ENCODE data around the gene CCDC192.

The CCDC192 gene

DNA sequence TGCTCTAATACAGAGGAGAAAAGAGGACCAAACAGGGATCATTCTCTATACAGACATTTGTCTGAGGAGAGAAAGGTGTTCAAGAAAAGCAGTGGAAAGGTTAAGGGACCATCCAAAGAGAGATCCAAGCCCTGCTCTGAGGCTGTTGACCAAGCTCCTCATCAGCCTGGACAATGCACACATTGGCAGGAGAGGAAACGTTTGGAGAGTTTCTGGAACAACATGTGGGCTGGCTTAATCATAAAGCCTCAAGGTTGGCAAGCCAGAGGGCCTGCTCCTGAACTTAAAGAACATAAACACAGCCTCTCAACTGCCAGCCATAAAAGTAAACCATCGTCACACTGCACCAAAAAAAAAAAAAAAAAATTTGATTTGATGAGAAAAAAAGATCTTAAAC lies 196.0 kb downstream of the CCDC192 start:
- Histone ChIP-seq H3K9ac (ENCODE audit: insufficient read length, low read depth) (no peak overlapping the region), H3K4me1 (ENCODE audit: insufficient read depth, insufficient read length) (no peaks in the 10 kb centered on the region), H3K36me3 (ENCODE audit: insufficient read depth, insufficient read length, low read length) (no peaks in the 10 kb centered on the region), H3K4me3 (ENCODE audit: insufficient read length, low read depth) (no peak overlapping the region), H3K9me3 (ENCODE audit: insufficient read depth, low read length) (no peaks in the 10 kb centered on the region), H3K27me3 (ENCODE audit: insufficient read depth, insufficient read length) (no peaks in the 10 kb centered on the region)
- no peak for DNase-seq (ENCODE audit: low read depth, low spot score)
- TF ChIP-seq YY1 (IDR thresholded peaks at IDR 0.05; ENCODE audit: insufficient read depth, insufficient read length), result no peak

DNA sequence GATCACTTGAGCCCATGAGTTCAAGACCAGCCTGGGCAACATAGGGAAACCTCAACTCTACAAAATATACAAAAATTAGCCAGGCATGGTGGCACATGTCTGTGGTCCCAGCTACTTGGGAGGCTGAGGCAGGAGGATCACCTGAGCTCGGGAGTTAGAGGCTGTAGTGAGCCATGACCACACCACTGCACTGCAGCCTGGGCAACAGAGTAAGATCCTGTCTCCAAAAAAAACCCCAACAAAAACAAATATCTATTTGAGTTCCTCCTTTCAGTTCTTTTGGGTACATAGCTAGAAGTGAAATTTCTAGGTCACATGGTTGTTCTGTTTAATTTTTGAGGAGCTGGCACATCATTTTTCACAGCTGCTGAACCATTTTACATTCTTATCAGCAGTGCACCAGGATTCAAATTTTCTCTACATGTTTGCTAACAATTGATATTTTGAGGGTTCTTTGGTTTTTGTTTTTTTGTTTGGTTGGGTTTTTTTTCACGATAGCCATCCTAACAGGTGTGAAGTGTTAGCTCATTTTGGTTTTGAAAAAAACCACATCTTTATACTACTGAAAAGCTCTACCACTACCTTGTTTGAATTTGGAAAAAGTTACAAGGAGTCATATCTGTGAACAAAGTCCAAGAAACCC lies 203.5 kb downstream of the CCDC192 start:
- Histone ChIP-seq H3K4me3 (ENCODE audit: insufficient read length, low read depth) (no peak overlapping the region), H3K9me3 (ENCODE audit: insufficient read depth, low read length) (no peaks in the 10 kb centered on the region), H3K4me1 (ENCODE audit: insufficient read depth, insufficient read length) (no peaks in the 10 kb centered on the region), H3K27me3 (ENCODE audit: insufficient read depth, insufficient read length) (no peaks in the 10 kb centered on the region), H3K36me3 (ENCODE audit: insufficient read depth, insufficient read length, low read length) (no peaks in the 10 kb centered on the region), H3K9ac (ENCODE audit: insufficient read length, low read depth) (no peak overlapping the region)
- DNase-seq (ENCODE audit: low read depth, low spot score), result no peak
- TF ChIP-seq SUZ12 (IDR thresholded peaks at IDR 0.05; ENCODE audit: extremely low read depth, insufficient read depth, insufficient read length), result no peak
- no peak for TF ChIP-seq ZNF274 (IDR thresholded peaks at IDR 0.05; ENCODE audit: low read depth, low read length)
- no peak for TF ChIP-seq YY1 (IDR thresholded peaks at IDR 0.05; ENCODE audit: insufficient read depth, insufficient read length)

GRCh38 chr5:127907907-127908306 lies 204.7 kb downstream of the CCDC192 start:
- no peaks in the 10 kb centered on the region for H3K9me3 ChIP-seq (ENCODE audit: insufficient read depth, low read length)
- no peaks in the 10 kb centered on the region for H3K27me3 ChIP-seq (ENCODE audit: insufficient read depth, insufficient read length)
- no peak for TF ChIP-seq SUZ12 (IDR thresholded peaks at IDR 0.05; ENCODE audit: extremely low read depth, insufficient read depth, insufficient read length)
- TF ChIP-seq ZNF274 (IDR thresholded peaks at IDR 0.05; ENCODE audit: low read depth, low read length), result no peak
- TF ChIP-seq YY1 (IDR thresholded peaks at IDR 0.05; ENCODE audit: insufficient read depth, insufficient read length), result no peak
- H3K4me1 ChIP-seq (ENCODE audit: insufficient read depth, insufficient read length), result no peaks in the 10 kb centered on the region
- H3K36me3 ChIP-seq (ENCODE audit: insufficient read depth, insufficient read length, low read length), result no peaks in the 10 kb centered on the region
- H3K9ac ChIP-seq (ENCODE audit: insufficient read length, low read depth), result no peak overlapping the region
- DNase-seq (ENCODE audit: low read depth, low spot score), result no peak
- no peak overlapping the region for H3K4me3 ChIP-seq (ENCODE audit: insufficient read length, low read depth)

- peak; percentile 47 for DNase-seq (ENCODE audit: low read depth, low spot score)
- Histone ChIP-seq H3K9me3 (ENCODE audit: insufficient read depth, low read length) (no peaks in the 10 kb centered on the region), H3K27me3 (ENCODE audit: insufficient read depth, insufficient read length) (no peaks in the 10 kb centered on the region), H3K9ac (ENCODE audit: insufficient read length, low read depth) (no peak overlapping the region), H3K4me3 (ENCODE audit: insufficient read length, low read depth) (no peak overlapping the region), H3K4me1 (ENCODE audit: insufficient read depth, insufficient read length) (no peaks in the 10 kb centered on the region), H3K36me3 (ENCODE audit: insufficient read depth, insufficient read length, low read length) (no peaks in the 10 kb centered on the region)
- TF ChIP-seq YY1 (IDR thresholded peaks at IDR 0.05; ENCODE audit: insufficient read depth, insufficient read length) (no peak), SUZ12 (IDR thresholded peaks at IDR 0.05; ENCODE audit: extremely low read depth, insufficient read depth, insufficient read length) (no peak), ZNF274 (IDR thresholded peaks at IDR 0.05; ENCODE audit: low read depth, low read length) (no peak)
Measured at GRCh38 chr5:127909066-127909465, 205.9 kb downstream of the CCDC192 start.

DNA sequence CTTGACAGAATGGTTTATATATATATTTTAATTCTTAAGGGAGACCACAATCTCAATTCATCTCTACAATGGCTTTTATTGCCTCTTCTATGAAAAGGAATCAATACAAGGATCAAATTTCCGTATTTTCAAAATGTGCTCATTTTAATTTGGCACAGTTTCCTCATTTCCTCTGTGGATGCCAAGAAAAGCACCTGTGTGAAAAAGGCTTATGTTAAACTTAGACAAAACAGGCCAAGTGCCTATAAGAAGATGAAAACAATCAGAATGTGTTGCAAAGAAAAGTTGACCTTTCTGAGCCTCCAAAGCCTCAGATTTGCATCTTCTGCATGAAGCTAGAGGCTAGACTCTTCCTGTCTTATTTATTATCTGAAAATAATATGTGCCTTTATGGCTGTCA lies 206.6 kb downstream of the CCDC192 start:
- Histone ChIP-seq H3K4me3 (ENCODE audit: insufficient read length, low read depth) (no peak overlapping the region), H3K36me3 (ENCODE audit: insufficient read depth, insufficient read length, low read length) (no peaks in the 10 kb centered on the region), H3K4me1 (ENCODE audit: insufficient read depth, insufficient read length) (no peaks in the 10 kb centered on the region), H3K27me3 (ENCODE audit: insufficient read depth, insufficient read length) (no peaks in the 10 kb centered on the region), H3K9ac (ENCODE audit: insufficient read length, low read depth) (no peak overlapping the region), H3K9me3 (ENCODE audit: insufficient read depth, low read length) (no peaks in the 10 kb centered on the region)
- TF ChIP-seq SUZ12 (IDR thresholded peaks at IDR 0.05; ENCODE audit: extremely low read depth, insufficient read depth, insufficient read length), result no peak
- no peak for TF ChIP-seq YY1 (IDR thresholded peaks at IDR 0.05; ENCODE audit: insufficient read depth, insufficient read length)
- TF ChIP-seq ZNF274 (IDR thresholded peaks at IDR 0.05; ENCODE audit: low read depth, low read length), result no peak
- no peak for DNase-seq (ENCODE audit: low read depth, low spot score)

GRCh38 chr5:127910307-127910956 lies 207.2 kb downstream of the CCDC192 start:
- H3K4me1 ChIP-seq (ENCODE audit: insufficient read depth, insufficient read length), result no peaks in the 10 kb centered on the region
- TF ChIP-seq YY1 (IDR thresholded peaks at IDR 0.05; ENCODE audit: insufficient read depth, insufficient read length), result no peak
- TF ChIP-seq ZNF274 (IDR thresholded peaks at IDR 0.05; ENCODE audit: low read depth, low read length), result no peak
- TF ChIP-seq SUZ12 (IDR thresholded peaks at IDR 0.05; ENCODE audit: extremely low read depth, insufficient read depth, insufficient read length), result no peak
- no peak overlapping the region for H3K9ac ChIP-seq (ENCODE audit: insufficient read length, low read depth)
- no peaks in the 10 kb centered on the region for H3K9me3 ChIP-seq (ENCODE audit: insufficient read depth, low read length)
- H3K36me3 ChIP-seq (ENCODE audit: insufficient read depth, insufficient read length, low read length), result no peaks in the 10 kb centered on the region
- no peak for DNase-seq (ENCODE audit: low read depth, low spot score)
- H3K4me3 ChIP-seq (ENCODE audit: insufficient read length, low read depth), result no peak overlapping the region
- no peaks in the 10 kb centered on the region for H3K27me3 ChIP-seq (ENCODE audit: insufficient read depth, insufficient read length)

GRCh38 chr5:127911619-127912018 lies 208.4 kb downstream of the CCDC192 start:
- DNase-seq (ENCODE audit: low read depth, low spot score), result no peak
- TF ChIP-seq ZNF274 (IDR thresholded peaks at IDR 0.05; ENCODE audit: low read depth, low read length) (no peak), YY1 (IDR thresholded peaks at IDR 0.05; ENCODE audit: insufficient read depth, insufficient read length) (no peak), SUZ12 (IDR thresholded peaks at IDR 0.05; ENCODE audit: extremely low read depth, insufficient read depth, insufficient read length) (no peak)
- Histone ChIP-seq H3K9me3 (ENCODE audit: insufficient read depth, low read length) (no peaks in the 10 kb centered on the region), H3K36me3 (ENCODE audit: insufficient read depth, insufficient read length, low read length) (no peaks in the 10 kb centered on the region), H3K4me1 (ENCODE audit: insufficient read depth, insufficient read length) (no peaks in the 10 kb centered on the region), H3K9ac (ENCODE audit: insufficient read length, low read depth) (no peak overlapping the region), H3K27me3 (ENCODE audit: insufficient read depth, insufficient read length) (no peaks in the 10 kb centered on the region), H3K4me3 (ENCODE audit: insufficient read length, low read depth) (no peak overlapping the region)

All from NT2/D1 (cell line).